Osteoblast (primary cell): ENCODE measurements around the gene MYO18B. TPM values are rescaled to one million over a fixed set of nuclear protein-coding genes. Genes with fewer than 3 reads are reported as not detected.

Experiments
- DNase-seq: peaks from one replicate; pipeline ENCODE4 v3.0.0; 2011; ENCODE audit warnings: low spot score, mixed read lengths; ENCODE audit not compliant: insufficient read length; ENCODE audit errors: missing footprints
- H2AFZ ChIP-seq: 2 replicates; pipeline ENCODE4 v1.6.0; 2011; ENCODE audit warnings: mild to moderate bottlenecking, low read length
- H3K27ac ChIP-seq: 2 replicates; pipeline ENCODE4 v1.5.1; 2011; ENCODE audit warnings: mild to moderate bottlenecking, low read depth, low read length, moderate library complexity
- H3K27me3 ChIP-seq: 2 replicates; pipeline ENCODE4 v1.6.0; 2012; ENCODE audit warnings: mild to moderate bottlenecking, control low read depth, inconsistent platforms, low read length, moderate library complexity; ENCODE audit not compliant: insufficient read depth
- H3K36me3 ChIP-seq: 2 replicates; pipeline ENCODE4 v1.5.1; 2011; ENCODE audit warnings: mild to moderate bottlenecking, low read length, control low read depth, moderate library complexity; ENCODE audit not compliant: insufficient read depth
- H3K4me1 ChIP-seq: 2 replicates; pipeline ENCODE4 v1.5.1; 2011; ENCODE audit warnings: mild to moderate bottlenecking, low read length, control low read depth, moderate library complexity; ENCODE audit not compliant: insufficient read depth
- H3K4me2 ChIP-seq: 2 replicates; pipeline ENCODE4 v1.6.0; 2011; ENCODE audit warnings: mild to moderate bottlenecking, low read length; ENCODE audit not compliant: insufficient read depth
- H3K4me3 ChIP-seq: fragments of 200-600 bp; sonication (generic); 3 replicates; pipeline ENCODE4 v1.5.1; 2012; ENCODE audit warnings: mild to moderate bottlenecking, low read length, inconsistent platforms; ENCODE audit not compliant: insufficient read depth
- H3K79me2 ChIP-seq: 2 replicates; pipeline ENCODE4 v1.6.0; 2012; ENCODE audit warnings: mild to moderate bottlenecking, low read length, control low read depth, inconsistent platforms; ENCODE audit not compliant: insufficient read depth
- H3K9me3 ChIP-seq: 2 replicates; pipeline ENCODE4 v1.5.1; 2011; ENCODE audit warnings: low read depth, low read length, control low read depth
- H4K20me1 ChIP-seq: 2 replicates; pipeline ENCODE4 v1.6.0; 2012; ENCODE audit warnings: mild to moderate bottlenecking, low read length, control low read depth; ENCODE audit not compliant: insufficient read depth
- CTCF ChIP-seq: IDR thresholded peaks from 2 replicates; pipeline ENCODE4 v1.5.1; 2011; ENCODE audit warnings: mild to moderate bottlenecking, low read depth, low read length, moderate library complexity; ENCODE audit errors: extremely low read depth
- total RNA-seq: library from RNA; depleted of rRNA; stranded (reverse); fragments of >200 nt; gene quantifications from 2 replicates; pipeline ENCODE4 v1.2.3, GENCODE V29; 2012

MYO18B gene
- total RNA-seq, 1 donor = under 0.01 TPM

DNA sequence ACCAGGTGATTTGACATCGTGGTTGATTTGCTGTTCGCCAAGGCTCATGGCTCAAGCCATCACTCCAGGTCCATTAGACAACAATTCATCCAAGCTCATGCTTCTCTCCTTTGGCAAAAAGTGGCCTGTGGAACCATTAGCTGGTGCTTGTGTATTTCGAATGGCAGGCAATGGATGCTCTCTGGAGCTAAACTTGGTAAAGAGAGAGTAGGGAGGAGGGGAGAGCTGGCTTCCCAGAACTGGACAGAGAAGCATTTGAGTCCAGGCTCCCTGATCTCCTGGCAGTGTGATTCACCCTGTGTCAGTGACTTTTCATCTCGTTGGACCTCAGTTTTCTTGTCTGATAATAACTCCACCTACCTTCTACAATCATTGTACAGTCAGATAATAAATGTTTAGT, 64.6 kb downstream of the MYO18B start:
- Histone ChIP-seq H3K36me3 (no peaks in the 10 kb centered on the region), H3K4me2 (no peak overlapping the region), H3K4me1 (no peaks in the 10 kb centered on the region), H4K20me1 (no peaks in the 10 kb centered on the region), H3K4me3 (no peak overlapping the region), H2AFZ (no peak overlapping the region), H3K9me3 (peaks cover 2% of the 10 kb centered on the region), H3K27me3 (peaks cover 2% of the 10 kb centered on the region), H3K79me2 (no peaks in the 10 kb centered on the region), H3K27ac (no peak overlapping the region)
- no peak for DNase-seq
- no peak for TF ChIP-seq CTCF

- H3K36me3 ChIP-seq = no peaks in the 10 kb centered on the region
- no peaks in the 10 kb centered on the region for H4K20me1 ChIP-seq
- no peak for TF ChIP-seq CTCF
- no peak overlapping the region for H3K4me2 ChIP-seq
- no peaks in the 10 kb centered on the region for H3K79me2 ChIP-seq
- no peaks in the 10 kb centered on the region for H3K9me3 ChIP-seq
- no peak for DNase-seq
- no peaks in the 10 kb centered on the region for H3K27me3 ChIP-seq
- no peak overlapping the region for H3K4me3 ChIP-seq
- H3K27ac ChIP-seq = no peak overlapping the region
- no peak overlapping the region for H2AFZ ChIP-seq
- H3K4me1 ChIP-seq = no peaks in the 10 kb centered on the region
Observed at GRCh38 chr22:25814685-25815084, 72.7 kb downstream of the MYO18B start.

DNA sequence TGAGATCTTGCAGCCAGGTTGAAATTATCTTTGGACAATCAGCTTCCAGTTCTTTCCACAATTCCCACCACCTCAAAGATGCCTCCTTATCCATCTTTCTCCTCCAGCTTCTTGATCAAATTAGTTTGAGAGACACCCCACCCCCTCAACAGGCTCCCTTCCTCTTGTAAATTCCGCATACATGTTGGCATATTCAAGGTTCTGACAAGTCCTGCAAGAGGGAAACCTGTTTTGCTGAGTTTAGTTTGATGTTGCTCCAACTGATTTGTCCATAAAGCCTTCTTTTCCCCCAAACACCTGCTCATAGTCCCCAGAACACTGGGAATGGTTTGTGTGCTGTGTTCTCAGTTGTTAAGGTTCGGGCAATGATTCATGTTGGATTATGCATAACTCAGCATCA, 73.6 kb downstream of the MYO18B start:
- H4K20me1 ChIP-seq = no peaks in the 10 kb centered on the region
- H3K9me3 ChIP-seq = no peaks in the 10 kb centered on the region
- H3K27ac ChIP-seq = no peak overlapping the region
- H3K27me3 ChIP-seq = no peaks in the 10 kb centered on the region
- no peaks in the 10 kb centered on the region for H3K79me2 ChIP-seq
- H3K36me3 ChIP-seq = no peaks in the 10 kb centered on the region
- no peak overlapping the region for H3K4me2 ChIP-seq
- no peaks in the 10 kb centered on the region for H3K4me1 ChIP-seq
- H2AFZ ChIP-seq = no peak overlapping the region
- DNase-seq = no peak
- no peak for TF ChIP-seq CTCF
- no peak overlapping the region for H3K4me3 ChIP-seq

GRCh38 chr22:25816522-25817059, 74.6 kb downstream of the MYO18B start:
- Histone ChIP-seq H3K36me3 (no peaks in the 10 kb centered on the region), H3K9me3 (no peaks in the 10 kb centered on the region), H2AFZ (no peak overlapping the region), H3K4me2 (no peak overlapping the region), H4K20me1 (no peaks in the 10 kb centered on the region), H3K4me1 (no peaks in the 10 kb centered on the region), H3K4me3 (no peak overlapping the region), H3K27me3 (no peaks in the 10 kb centered on the region), H3K27ac (no peak overlapping the region), H3K79me2 (no peaks in the 10 kb centered on the region)
- TF ChIP-seq CTCF = no peak
- DNase-seq = no peak
